Stimulated activated CD8-positive, alpha-beta memory T cell treated with anti-CD3 and anti-CD28 coated beads, Interleukin-15, amount 100 ng/mL, for 24 hours (primary cell): Measurements from ENCODE around the gene COL6A1.

Experiments
- DNase-seq: peaks from one replicate; pipeline ENCODE4 v3.0.0-alpha.2; 2020; ENCODE audit warnings: low read depth

COL6A1 gene

DNA sequence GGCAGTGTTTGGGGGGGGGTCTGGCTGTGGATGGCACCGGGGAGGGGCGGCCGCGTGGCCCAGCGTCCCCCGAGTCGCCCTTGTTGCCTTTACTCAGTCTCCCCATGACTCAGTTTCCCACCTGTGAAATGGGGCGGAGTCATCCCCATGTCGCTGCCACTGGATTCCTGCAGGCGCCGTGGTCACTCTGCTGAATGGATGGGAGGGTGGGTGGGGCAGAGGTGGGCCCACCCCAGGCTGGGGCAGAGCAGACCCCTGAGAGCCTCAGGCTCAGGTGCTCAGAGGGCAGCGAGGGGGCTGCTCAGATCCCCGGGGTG lies 2.0 kb downstream of the COL6A1 start:
- no peak for DNase-seq

DNA sequence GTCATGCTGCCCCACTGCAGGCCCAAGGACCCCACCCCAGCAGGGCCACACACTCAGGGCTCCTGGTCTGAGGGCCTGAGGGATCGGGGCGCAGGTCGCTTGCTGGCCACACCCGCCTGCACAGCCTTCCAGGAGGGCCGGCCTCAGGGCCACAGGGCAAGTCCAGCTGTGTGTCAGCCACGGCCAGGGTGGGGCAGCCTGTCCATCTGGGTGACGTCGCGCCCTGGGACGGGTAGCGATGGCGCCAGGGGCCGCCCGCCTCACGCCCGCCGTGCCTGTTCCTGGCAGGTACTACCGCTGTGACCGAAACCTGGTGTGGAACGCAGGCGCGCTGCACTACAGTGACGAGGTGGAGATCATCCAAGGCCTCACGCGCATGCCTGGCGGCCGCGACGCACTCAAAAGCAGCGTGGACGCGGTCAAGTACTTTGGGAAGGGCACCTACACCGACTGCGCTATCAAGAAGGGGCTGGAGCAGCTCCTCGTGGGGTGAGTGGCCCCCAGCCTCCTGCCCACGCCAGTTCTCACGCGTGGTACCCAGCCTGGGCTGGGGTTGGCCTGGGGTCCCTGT lies 2.5 kb downstream of the COL6A1 start:
- no peak for DNase-seq

DNA sequence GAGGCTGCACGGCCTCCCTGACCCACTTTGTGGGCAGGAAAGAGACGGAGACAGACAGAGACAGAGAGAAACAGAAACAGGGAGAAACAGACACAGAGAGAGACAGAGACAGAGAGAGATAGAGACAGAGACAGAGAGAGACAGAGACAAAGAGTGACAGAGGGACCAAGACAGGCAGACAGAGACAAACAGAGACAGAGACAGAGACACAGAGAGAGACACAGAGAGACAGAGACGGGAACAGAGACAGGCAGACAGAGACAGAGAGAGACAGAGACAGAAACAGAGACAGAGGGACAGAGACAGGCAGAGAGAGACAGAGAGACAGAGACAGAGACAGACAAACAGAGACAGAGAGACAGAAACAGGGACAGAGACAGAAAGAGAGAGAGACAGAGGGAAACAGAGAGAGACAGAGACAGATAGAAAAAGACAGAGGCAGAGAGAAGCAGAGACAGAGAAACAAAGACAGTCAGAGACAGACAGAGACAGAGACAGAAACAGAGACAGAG lies 3.1 kb downstream of the COL6A1 start:
- DNase-seq = no peak

DNA sequence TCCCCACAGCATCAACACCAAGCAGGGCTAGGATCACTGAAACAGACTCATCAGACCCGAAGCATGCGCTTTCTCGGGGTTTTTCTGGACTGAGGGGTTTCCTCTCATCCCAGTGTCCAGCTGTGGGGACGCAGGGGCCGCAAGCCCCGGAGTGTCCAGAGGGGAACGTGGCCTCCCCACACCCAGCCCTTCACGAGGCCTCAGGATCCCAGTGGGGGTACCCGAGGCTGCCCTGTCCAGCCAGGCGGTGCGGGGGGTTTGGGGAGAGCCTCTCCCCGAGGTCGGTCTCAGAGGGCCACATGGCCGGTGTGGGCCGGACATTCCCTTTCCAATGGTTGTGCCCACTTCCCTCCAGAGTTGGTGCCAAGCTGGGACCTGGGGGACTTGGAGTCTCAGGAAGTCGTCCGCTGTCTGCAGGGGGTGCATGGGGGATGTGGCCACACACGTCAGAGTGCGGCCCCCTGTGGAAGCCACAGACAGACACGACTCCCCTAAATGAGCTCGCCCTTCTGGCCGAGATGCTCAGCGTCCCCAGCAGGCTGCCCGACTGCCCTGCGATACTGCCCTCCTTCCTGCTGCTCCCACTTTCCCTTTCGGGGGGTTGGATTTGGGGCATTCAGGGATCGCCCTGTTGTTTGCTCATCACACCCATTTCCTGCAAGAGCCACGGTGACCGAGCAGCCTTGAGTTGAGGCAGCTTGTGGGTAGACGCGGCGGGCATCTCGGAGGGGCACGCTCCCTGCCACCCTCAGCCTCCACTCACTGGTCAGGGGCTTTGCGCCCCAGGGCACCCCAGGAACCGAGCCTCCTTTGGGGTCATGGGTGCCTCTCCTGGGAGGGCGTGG lies 4.1 kb downstream of the COL6A1 start:
- no peak for DNase-seq

DNA sequence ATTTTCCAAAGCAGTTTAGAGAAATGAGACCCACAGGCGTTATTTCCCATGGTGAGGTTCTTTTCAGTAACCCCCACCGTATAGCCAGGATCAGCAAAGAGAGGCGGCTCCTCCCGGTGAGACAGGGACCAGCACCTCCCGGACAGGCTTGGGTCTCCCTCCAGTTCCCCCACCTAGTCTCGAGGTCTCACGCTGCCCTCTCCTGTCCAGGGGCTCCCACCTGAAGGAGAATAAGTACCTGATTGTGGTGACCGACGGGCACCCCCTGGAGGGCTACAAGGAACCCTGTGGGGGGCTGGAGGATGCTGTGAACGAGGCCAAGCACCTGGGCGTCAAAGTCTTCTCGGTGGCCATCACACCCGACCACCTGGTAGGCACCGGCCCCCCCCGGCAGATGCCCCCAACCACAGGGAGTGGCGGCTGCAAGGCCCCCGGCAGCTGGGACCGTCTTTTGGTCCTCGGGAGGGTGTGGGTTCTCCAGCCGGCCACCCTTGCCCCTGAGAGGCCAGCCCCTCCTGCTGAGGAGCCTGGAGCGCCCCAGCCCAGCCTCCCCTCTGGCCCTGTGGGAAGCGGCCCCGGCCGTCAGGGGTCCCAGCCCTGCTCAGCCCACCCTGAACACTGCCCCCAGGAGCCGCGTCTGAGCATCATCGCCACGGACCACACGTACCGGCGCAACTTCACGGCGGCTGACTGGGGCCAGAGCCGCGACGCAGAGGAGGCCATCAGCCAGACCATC lies 4.9 kb downstream of the COL6A1 start:
- no peak for DNase-seq

DNA sequence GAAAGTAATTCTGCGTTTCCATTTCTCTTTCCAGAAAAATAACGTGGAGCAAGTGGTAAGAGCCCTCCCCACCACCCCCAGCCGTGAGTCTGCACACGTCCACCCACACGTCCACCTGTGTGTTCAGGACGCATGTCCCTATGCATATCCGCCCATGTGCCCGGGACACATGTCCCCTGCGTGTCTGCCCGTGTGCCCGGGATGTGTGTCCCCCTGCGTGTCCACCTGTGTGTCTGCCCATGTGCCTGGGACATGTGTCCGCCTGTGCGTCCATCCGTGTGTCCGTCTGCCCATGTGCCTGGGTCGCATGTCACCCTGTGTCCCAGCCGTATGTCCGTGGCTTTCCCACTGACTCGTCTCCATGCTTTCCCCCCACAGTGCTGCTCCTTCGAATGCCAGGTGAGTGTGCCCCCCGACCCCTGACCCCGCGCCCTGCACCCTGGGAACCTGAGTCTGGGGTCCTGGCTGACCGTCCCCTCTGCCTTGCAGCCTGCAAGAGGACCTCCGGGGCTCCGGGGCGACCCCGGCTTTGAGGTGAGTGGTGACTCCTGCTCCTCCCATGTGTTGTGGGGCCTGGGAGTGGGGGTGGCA lies 5.6 kb downstream of the COL6A1 start:
- DNase-seq = no peak

DNA sequence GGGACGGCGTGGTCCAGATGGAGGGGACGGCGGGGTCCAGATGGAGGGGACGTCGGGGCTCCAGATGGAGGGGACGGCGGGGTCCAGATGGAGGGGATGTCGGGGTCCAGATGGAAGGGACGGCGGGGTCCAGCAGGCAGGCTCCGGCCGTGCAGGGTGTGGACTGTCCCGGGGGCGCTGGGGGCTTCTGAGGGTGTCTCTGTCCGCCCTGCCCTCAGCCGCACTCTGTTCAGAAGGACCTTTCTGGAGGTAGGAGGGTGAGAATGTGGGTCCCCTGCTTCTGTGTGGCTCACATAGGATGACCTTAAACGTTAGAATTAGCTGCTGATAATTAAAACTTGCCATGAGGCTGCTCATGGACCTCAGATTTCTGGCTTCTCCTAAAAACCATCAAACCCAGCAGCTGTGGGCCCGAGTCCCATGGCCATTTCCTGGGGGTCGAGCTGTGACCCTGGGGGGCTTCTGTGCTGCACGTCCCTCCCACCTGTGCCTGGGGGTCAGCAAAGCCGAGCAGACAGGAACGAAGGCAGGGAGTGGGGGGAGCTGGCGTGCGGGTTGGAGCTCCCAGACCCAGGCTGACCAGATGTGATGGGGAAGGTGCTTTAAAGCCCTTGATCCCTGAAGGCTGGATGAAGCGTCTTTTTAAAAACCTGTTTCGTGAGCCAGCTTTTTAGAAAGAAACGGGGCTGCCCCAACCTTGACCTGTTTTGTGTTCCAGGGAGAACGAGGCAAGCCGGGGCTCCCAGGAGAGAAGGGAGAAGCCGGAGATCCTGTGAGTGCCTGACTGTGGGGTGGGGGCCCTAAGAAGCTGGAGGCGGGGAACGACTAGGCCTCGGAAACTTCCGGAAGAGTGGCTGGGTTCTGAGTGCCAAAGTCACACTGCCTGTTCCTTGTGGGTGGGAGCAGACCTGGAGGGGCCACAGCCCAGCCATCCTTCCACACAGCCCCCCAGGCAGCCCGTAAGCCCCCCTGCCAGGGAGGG lies 7.1 kb downstream of the COL6A1 start:
- no peak for DNase-seq

DNA sequence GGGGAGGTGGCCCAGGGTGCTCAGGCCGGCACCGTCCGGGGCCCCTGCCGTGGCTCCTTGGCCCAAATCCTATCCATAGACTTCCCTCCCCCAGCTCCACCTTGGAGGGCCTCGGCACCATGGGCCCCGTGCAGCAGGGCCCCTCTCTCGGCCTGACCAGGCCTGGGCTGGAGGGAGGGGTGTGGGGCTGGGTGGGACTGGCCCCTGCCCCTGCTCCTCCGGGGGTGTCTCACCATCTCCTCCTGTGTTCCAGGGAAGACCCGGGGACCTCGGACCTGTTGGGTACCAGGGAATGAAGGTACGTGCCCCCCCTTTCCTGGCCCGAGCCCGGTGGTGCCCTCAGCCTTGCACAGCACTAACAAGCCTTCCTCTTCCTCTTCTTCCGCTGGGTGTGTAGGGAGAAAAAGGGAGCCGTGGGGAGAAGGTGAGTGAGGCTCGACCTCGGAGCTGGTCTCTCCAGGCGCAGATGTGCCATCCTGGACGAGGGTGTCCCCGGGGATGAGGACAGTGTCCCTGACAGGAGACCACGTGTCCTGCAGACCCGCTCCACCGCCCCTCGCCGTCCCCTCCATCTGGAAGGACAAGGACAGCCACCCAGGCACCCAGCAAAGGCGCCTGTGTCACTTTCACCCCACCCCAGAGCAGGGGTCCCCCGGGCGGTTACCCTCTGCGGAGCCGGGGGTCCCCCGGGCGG lies 7.9 kb downstream of the COL6A1 start:
- DNase-seq = no peak

DNA sequence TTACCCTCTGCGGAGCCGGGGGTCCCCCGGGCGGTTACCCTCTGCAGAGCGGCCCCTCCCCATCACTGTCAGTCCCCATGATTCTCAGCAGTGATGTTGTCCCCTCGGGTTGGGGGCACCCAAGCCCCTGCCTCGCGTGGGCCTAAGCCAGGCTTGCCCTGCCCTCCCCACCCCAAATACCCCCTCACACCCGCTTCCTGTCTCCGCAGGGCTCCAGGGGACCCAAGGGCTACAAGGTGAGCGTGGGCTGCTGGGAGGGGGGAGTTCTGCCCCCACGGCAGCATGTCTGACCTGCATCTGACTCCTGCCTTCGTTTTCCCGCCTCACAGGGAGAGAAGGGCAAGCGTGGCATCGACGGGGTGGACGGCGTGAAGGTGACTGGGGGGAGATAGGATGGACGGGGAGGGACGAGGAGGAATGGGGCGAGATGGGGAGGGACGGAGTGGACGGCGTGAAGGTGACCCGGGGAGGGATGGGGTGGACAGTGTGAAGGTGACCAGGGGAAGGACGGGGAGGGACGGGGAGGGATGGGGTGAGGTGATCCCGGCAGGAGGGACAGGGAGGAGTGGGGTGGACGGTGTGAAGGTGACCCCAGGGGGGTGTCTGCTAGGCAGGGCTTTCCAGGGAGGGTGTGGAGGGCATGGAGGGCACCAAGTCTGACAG lies 8.6 kb downstream of the COL6A1 start:
- DNase-seq = no peak

DNA sequence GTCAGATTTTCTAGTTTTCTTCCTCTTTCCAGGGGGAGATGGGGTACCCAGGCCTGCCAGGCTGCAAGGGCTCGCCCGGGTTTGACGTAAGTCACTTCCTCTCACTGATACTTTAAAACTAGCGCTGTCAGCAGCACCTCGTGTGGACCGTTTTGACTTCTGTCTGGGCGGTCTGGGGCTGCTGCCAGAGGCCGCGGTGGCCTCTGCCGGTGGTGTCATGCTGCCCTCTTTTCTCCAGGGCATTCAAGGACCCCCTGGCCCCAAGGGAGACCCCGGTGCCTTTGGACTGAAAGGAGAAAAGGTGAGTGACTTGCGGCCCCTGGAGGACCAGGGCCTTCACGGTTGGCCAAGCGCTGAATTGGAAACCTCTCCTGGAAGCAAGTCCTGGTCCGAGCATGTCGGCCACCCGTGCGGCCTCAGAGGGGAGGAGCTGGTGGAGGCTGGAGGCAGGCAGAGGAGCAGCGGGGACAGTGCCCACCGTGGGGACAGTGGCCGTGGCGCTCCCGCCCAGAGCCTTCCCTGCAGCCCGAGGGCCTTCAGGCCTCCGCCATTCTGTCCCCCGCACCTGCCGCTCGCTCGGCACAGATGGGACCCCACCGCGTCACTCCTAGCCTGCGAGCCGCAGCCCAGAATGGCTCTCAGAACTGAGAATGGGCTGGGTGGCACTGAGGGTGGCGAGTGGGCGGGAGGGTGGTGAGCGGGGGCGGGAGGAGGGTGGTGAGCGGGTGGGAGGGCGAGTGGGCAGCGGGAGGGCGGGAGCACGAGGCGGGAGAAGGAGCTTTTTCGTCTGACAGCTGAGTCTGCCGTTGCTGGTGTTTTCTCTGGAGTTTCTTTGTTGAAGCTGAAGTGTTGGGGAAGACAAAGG lies 9.4 kb downstream of the COL6A1 start:
- no peak for DNase-seq

DNA sequence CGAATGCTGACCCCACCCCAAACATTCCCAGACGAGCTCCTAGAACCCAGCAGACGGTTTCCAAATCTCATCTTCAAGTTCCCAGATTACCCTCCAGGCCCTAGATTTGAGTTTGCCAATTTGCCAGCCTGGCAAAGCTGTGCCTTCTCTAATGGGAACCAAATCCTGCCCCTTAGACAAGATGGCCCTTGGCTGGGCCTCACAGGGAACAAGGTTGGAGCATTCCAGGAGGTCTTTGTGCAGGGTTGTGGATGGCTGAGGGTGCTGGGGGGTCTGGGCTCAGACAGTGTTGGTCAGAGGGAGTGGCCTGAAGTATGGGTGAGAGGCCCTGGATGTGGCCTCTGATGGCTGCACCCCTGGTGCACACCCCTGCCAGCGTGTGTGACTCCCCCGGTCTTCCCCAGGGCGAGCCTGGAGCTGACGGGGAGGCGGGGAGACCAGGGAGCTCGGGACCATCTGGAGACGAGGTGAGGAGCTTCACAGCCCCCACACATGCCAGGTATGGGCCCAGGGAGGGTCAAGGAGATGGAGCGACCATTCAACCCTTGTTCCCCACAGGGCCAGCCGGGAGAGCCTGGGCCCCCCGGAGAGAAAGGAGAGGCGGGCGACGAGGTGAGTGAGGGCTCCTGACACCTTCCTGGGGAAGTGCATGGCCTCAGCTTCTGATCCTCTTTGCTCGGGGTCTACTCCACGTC lies 10.2 kb downstream of the COL6A1 start:
- DNase-seq = no peak

DNA sequence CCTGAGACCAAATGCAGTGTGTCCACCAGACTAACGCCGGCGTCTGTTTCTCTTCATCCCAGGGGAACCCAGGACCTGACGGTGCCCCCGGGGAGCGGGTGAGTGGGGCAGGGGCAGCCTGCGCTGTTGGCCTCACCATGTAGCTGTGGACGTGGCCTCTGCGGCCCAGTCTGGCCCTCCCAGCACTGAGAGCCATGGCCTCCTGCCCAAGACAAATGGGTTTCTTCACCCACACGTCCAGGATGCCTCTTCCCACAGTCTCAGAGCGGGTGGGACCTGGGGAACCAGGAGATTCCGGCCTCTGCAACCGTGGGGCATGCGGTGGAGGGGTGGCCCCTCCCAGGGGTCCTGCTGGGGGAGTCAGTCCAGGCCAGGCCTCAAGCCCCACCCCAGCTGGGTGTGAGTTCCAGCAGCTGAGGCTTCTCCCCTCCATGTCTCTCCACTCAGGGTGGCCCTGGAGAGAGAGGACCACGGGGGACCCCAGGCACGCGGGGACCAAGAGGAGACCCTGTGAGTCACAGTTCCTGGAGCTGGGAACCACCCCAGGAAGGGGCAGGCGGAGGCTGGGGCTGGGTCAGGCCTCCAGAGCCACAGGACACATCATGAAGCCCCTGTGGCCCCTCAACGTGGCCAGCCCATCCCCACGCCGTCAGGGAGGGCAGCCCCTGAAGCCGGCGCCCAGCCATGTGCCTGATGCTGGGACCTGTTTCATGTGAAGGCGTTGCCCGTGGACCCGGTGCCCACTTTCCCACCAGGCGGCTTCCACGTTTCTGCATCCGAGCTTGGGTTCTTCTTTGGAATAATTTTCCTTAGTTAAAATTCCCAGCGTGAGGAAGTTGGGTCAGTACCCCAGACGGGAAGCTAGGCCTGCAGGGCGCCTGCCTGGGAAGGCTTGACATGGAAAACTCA lies 11.0 kb downstream of the COL6A1 start:
- DNase-seq = no peak

DNA sequence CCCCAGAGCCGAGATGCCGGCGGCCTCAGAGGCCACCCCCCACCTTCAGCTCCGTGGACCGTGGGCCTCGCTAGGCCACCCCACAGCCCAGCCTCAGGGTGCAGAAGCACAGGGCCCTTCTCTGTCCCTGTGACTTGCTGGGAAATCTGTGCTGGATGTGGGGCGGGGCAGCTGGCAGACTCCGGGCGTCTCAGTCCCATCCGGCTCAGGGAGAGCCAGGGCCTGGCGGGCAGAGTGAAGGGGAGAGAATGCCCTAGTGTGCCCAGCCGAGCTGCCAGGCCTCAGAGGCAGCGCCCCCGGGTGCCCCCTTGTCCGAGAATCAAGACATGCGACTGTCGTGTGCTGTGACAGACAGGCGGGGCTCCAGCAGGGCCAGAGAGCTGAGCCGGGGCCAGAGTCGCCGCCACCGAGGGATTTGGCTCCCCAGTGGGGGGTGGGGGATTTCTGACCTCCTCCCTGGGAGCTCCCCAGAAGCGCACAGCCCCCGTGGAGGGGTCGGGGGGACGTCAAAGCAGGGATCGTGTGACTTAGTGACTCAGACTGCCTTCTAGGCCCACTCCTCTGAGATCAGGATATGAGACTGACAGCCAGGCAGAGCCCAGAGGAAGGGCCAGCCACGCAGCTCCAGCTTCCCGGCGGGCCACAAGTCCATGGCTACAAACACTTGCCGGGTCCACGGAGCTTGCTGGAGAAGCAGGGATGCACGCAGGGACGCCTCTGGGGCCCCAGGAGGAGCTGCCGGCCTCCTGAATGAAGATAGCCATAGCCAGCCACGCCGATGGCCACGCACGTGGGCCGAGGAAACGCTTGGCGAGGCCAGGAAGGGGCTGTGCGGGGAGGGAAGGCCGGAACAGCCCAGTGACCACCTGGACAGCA lies 11.9 kb downstream of the COL6A1 start:
- no peak for DNase-seq

DNA sequence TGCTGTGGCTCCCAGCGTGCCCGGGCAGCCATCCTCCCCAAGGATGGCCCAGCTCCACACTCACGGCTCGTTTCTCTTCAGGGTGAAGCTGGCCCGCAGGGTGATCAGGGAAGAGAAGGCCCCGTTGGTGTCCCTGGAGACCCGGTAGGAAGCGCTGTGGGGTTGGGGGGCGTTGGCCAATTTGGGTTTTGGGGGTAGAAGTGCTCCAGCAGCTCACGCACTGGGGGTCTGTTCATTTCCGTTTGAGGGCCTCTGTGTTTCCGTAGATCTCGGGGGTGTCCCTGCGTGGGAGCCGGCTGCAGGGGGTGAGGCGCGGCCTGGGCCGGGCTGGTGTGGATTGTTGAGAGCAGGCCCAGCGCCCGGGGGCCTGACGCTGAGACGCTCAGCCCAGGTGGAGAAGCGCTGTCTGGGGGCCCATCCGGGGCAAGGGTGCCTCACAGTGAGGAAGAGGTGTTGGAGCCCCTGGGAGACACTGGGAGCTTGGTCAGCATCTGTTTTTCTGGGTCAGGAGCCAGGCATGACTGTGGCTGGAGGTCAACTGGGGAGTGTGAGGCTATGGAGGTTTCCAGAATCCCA lies 12.6 kb downstream of the COL6A1 start:
- no peak for DNase-seq

DNA sequence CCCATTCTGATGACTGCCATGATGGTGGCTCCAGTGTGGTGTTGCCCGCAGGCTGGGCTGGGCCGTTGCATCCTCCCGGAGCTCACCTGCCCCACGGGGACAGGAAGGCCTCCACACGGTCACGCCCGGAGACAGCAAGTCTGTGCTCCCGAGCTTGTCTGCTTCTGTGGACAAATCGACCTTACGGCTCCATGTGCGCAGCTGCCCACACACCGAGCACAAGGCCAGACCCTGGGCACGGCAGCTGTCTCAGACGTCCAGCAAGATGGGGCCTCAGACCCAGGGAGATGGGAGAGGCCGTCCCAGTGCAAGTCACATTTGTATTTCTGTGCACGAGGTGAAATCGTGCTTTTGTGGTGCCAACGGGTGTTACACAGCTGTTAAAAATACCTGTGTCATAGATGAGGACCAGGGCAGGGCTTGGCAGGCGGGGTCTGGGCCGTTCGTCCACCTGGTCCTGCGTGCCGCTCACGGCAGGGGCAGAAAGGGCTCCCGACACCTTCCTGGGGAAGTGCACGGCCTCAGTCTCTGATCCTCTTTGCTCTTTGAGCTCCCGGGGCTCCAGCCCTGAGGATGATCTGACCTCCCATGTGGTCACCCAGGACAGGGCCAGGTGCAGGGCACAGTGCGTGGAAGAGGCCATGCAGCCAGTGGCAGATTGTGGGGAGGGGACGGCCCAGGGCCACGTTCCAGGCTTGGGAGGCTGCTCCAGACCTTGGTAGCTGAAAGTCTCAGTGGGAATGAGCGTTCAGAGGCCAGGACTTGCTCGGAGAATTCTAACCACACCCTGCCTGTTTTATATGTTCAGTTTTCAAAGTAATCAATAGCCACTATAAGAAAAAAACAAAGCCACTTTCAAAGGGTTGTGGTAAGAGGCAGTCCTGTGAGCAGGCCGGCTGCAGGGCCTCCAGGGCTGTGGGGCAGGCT lies 13.5 kb downstream of the COL6A1 start:
- no peak for DNase-seq
